Measurements from ENCODE around the gene PARP3.
A peak's percentile ranks its signal among the peaks of the same experiment; 100 is the strongest.
"Not testable (repeated sequence)": the region's sequence is repeated elsewhere in the genome, so short reads cannot be mapped to it uniquely, and the experiment has no call there.

The PARP3 gene

GRCh38 chr3:51986010-51986947 is 44.1 kb downstream of the PARP3 start:
- no peak for DNase-seq

GRCh38 chr3:51987568-51987967 is 45.4 kb downstream of the PARP3 start:
- no peak for DNase-seq

GRCh38 chr3:51988286-51989146 is 46.4 kb downstream of the PARP3 start:
- DNase-seq, result no peak

GRCh38 chr3:51990501-51990971 is 48.4 kb downstream of the PARP3 start:
- DNase-seq, result not testable (repeated sequence)

- no peak for DNase-seq
These were observed 50.0 kb downstream of the PARP3 start for GRCh38 chr3:51992017-51992682.

- not testable (repeated sequence) for DNase-seq
These were observed 51.5 kb downstream of the PARP3 start for GRCh38 chr3:51993657-51994056.

- DNase-seq, result no peak
These were observed 52.4 kb downstream of the PARP3 start for GRCh38 chr3:51994530-51994929.

GRCh38 chr3:51995346-51996163 is 53.4 kb downstream of the PARP3 start, which contains the start of gene RPL29:
Gene RPL29, minus strand, starts transcription at chr3:51995895. Its CDS starts 434 bp downstream, at chr3:51995461.
- peak; percentile 96 for DNase-seq

GRCh38 chr3:51997172-51997571 is 55.0 kb downstream of the PARP3 start:
- no peak for DNase-seq

- no peak for DNase-seq
These were observed 55.9 kb downstream of the PARP3 start for GRCh38 chr3:51997935-51998596.
